ENCODE results near the gene UAP1. TPM values are rescaled to one million over a fixed set of nuclear protein-coding genes. Genes with fewer than 3 reads are reported as not detected.

The UAP1 gene
- polyA plus RNA-seq, 1 of the 3 experiments (the other 2 are of a cell fraction) = 32.3 TPM

- H3K9me2 ChIP-seq = no peaks in the 10 kb centered on the region
- H2AFZ ChIP-seq (ENCODE audit: low read depth) = no peak overlapping the region
- H3K36me3 ChIP-seq (replicated peaks in 1 of 2; ENCODE audit: control insufficient read depth in 1 of 2, insufficient read depth in 2 of 2, low read length in 1 of 2) = peaks cover 2 to 34% of the 10 kb centered on the region in 2 experiments
- CTCF ChIA-PET = interaction anchor here (0.6 to 3.6 kb wide), 5 partner anchors 11 to 181 kb away, joined by 3 to 13 read pairs (median 6); partner anchors contain the start of gene DDR2
- WGBS (ENCODE audit: low lambda C conversion rate) = 69% methylated on average over 3 of the region's 3 CpGs
- TF ChIP-seq USF1 (IDR thresholded peaks at IDR 0.05; ENCODE audit: borderline replicate concordance, low read depth) = no peak
- no peak for TF ChIP-seq CHD2 (IDR thresholded peaks at IDR 0.05; ENCODE audit: low read length, partially characterized antibody)
- TF ChIP-seq GATA2 (CRISPR knock-in tag; IDR thresholded peaks at IDR 0.05) = no peak
- no peak for TF ChIP-seq FOXJ3 (CRISPR knock-in tag; IDR thresholded peaks at IDR 0.05)
- no peak for TF ChIP-seq RFX5 (IDR thresholded peaks at IDR 0.05; ENCODE audit: low read length)
- no peak for TF ChIP-seq MAX (IDR thresholded peaks at IDR 0.05; ENCODE audit: low read depth)
- no peak for TF ChIP-seq PBX3 (IDR thresholded peaks at IDR 0.05)
- no peak for TF ChIP-seq GABPA (IDR thresholded peaks at IDR 0.05; ENCODE audit: low read depth)
- no peak for TF ChIP-seq TEAD4 (IDR thresholded peaks at IDR 0.05; ENCODE audit: borderline replicate concordance, insufficient read depth)
- H3K9ac ChIP-seq = no peak overlapping the region
- POLR2A ChIA-PET = no interaction called here
- H3K9me3 ChIP-seq = peaks cover 25% of the 10 kb centered on the region
- no peak for DNase-seq
- H3K27ac ChIP-seq (ENCODE audit: low read depth in 2 of 2, low read length in 1 of 2) = no peak overlapping the region
- H4K20me1 ChIP-seq (ENCODE audit: insufficient read depth) = no peaks in the 10 kb centered on the region
- H3K4me1 ChIP-seq (ENCODE audit: control insufficient read depth in 1 of 2, insufficient read depth in 2 of 2, low read depth in 1 of 2, low read length in 1 of 2) = no peaks in the 10 kb centered on the region
- no peak overlapping the region for H3K4me3 ChIP-seq (ENCODE audit: low read depth in 2 of 2, low read length in 1 of 2)
- H3F3A ChIP-seq (replicated peaks; ENCODE audit: insufficient read depth) = no peaks in the 10 kb centered on the region
- no peaks in the 10 kb centered on the region for H3K27me3 ChIP-seq (ENCODE audit: insufficient read depth)
- no peaks in the 10 kb centered on the region for H3K79me2 ChIP-seq (ENCODE audit: insufficient read depth)
- no peak overlapping the region for H3K4me2 ChIP-seq
Measured at GRCh38 chr1:162619076-162619475, 57.6 kb downstream of the UAP1 start.

- peaks cover 1 to 13% of the 10 kb centered on the region in 2 experiments; a peak in 3 of 4 replicates for H3K4me1 ChIP-seq (ENCODE audit: control insufficient read depth in 1 of 2, insufficient read depth in 2 of 2, low read depth in 1 of 2, low read length in 1 of 2)
- no peak overlapping the region for H3K4me2 ChIP-seq
- H3K9ac ChIP-seq = no peak overlapping the region
- H3K9me3 ChIP-seq = peaks cover 25% of the 10 kb centered on the region
- no peak overlapping the region for H2AFZ ChIP-seq (ENCODE audit: low read depth)
- H3K27ac ChIP-seq (ENCODE audit: low read depth in 2 of 2, low read length in 1 of 2) = no peak overlapping the region
- TF ChIP-seq NRF1 (IDR thresholded peaks at IDR 0.05; ENCODE audit: low read depth, low read length) (no peak), FOXM1 (IDR thresholded peaks at IDR 0.05; ENCODE audit: low read depth) (no peak)
- DNase-seq = no peak
- H3K9me2 ChIP-seq = no peaks in the 10 kb centered on the region
- POLR2A ChIA-PET = no interaction called here
- H4K20me1 ChIP-seq (ENCODE audit: insufficient read depth) = no peaks in the 10 kb centered on the region
- no peaks in the 10 kb centered on the region for H3F3A ChIP-seq (replicated peaks; ENCODE audit: insufficient read depth)
- no peak overlapping the region for H3K4me3 ChIP-seq (ENCODE audit: low read depth in 2 of 2, low read length in 1 of 2)
- H3K27me3 ChIP-seq (ENCODE audit: insufficient read depth) = no peaks in the 10 kb centered on the region
- H3K36me3 ChIP-seq (replicated peaks in 1 of 2; ENCODE audit: control insufficient read depth in 1 of 2, insufficient read depth in 2 of 2, low read length in 1 of 2) = peaks cover 2 to 27% of the 10 kb centered on the region in 2 experiments
- CTCF ChIA-PET = interaction anchor here (2.2 to 4.4 kb wide), 3 partner anchors 8 to 11 kb away, joined by 6 to 28 read pairs (median 12); partner anchors contain the start of gene DDR2
- no peaks in the 10 kb centered on the region for H3K79me2 ChIP-seq (ENCODE audit: insufficient read depth)
Measured at GRCh38 chr1:162621256-162621655, 59.7 kb downstream of the UAP1 start.

All from SK-N-SH (cell line).